ENCODE results near the gene CPM. TPM values are rescaled to one million over a fixed set of nuclear protein-coding genes. Genes with fewer than 3 reads are reported as not detected.

CPM gene
- total and polyA plus RNA-seq, 10 of the 15 experiments (the other 5 are each of a cell fraction or from before 2014, with no cell fraction given) = 0.06 to 1.7 (median 0.41) TPM

DNA sequence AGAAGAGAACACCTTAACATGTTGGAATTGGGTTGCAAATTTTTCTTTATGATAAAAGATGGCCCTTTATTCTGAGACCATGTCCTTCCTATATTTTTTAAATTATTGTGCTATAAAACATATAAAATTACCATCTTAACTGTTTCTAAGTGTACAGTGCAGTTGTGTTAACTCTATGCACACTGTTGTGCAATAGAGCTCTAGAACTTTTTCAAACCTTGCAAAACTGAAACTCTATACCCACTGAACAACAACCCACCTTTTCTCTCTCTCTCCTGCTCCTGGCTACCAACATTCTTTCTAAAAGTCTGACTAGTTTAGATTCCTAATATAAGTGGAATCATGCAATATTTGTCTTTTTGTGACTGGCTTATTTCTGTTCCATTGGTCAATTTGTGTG lies 7.8 kb upstream of the CPM start:
- Histone ChIP-seq H3K4me2 (ENCODE audit: control insufficient read depth, insufficient read depth) (no peak overlapping the region), H3K4me3 (no peak overlapping the region), H3K27me3 (replicated peaks in 1 of 2; ENCODE audit: control insufficient read depth in 2 of 2, insufficient read depth in 2 of 2, low read length in 1 of 2) (no peaks in the 10 kb centered on the region), H3K27ac (ENCODE audit: control insufficient read depth, insufficient read depth) (no peak overlapping the region), H2AFZ (ENCODE audit: control insufficient read depth, low read depth, low read length) (no peak overlapping the region), H3K9me3 (replicated peaks; ENCODE audit: control insufficient read depth, insufficient read depth, low read length) (no peaks in the 10 kb centered on the region), H3K36me3 (ENCODE audit: control insufficient read depth in 2 of 2, insufficient read depth in 2 of 2, low read length in 1 of 2) (no peaks in the 10 kb centered on the region), H3K79me2 (ENCODE audit: control insufficient read depth, insufficient read depth, low read length) (no peaks in the 10 kb centered on the region), H4K20me1 (ENCODE audit: control insufficient read depth, insufficient read depth) (no peaks in the 10 kb centered on the region), H3K4me1 (ENCODE audit: control insufficient read depth, insufficient read depth, low read length) (no peaks in the 10 kb centered on the region), H3K9ac (ENCODE audit: control insufficient read depth, insufficient read depth, low read length) (no peak overlapping the region)
- POLR2A ChIA-PET = no interaction called here
- FAIRE-seq = no peak
- SMC1A ChIA-PET (ENCODE audit: uncharacterized antibody, unreplicated experiment) = no interaction called here
- no peak for ATAC-seq
- RAD21 ChIA-PET (ENCODE audit: unreplicated experiment) = no interaction called here
- no peak for DNase-seq (ENCODE audit: low read depth, low spot score)
- CTCF ChIA-PET = no interaction called here
- intact Hi-C loops (cut with micrococcal nuclease; ENCODE audit: unreplicated experiment) = no loop called here
- in situ Hi-C loops (cut with MboI) = no loop called here
- no TSS peak for BruUV-seq (replicated peaks)
- TF ChIP-seq NRF1 (conservative IDR thresholded peaks at IDR 0.05; ENCODE audit: low read depth, low read length) (no peak), POU2F2 (IDR thresholded peaks at IDR 0.05; ENCODE audit: borderline replicate concordance, low read depth, low read length) (no peak), BHLHE40 (IDR thresholded peaks at IDR 0.05; ENCODE audit: borderline replicate concordance in 1 of 2, low read depth in 2 of 2, low read length in 1 of 2) (no peak), CEBPB (IDR thresholded peaks at IDR 0.05; ENCODE audit: borderline replicate concordance in 1 of 2, low read depth in 2 of 2, low read length in 2 of 2) (no peak), NBN (IDR thresholded peaks at IDR 0.05) (no peak), FOXM1 (IDR thresholded peaks at IDR 0.05; ENCODE audit: low read depth, low read length) (no peak), SRF (IDR thresholded peaks at IDR 0.05; ENCODE audit: low read depth in 2 of 2, low read length in 2 of 2) (no peak), PAX8 (IDR thresholded peaks at IDR 0.05) (no peak), EGR1 (IDR thresholded peaks at IDR 0.05; ENCODE audit: borderline replicate concordance in 1 of 2, low read depth in 2 of 2, low read length in 2 of 2) (no peak), EP300 (IDR thresholded peaks at IDR 0.05; ENCODE audit: borderline replicate concordance in 1 of 2, control insufficient read depth in 1 of 2, low read depth in 2 of 2, low read length in 2 of 2) (no peak), NFXL1 (IDR thresholded peaks at IDR 0.05; ENCODE audit: borderline replicate concordance) (no peak), RUNX3 (IDR thresholded peaks at IDR 0.05; ENCODE audit: low read length) (no peak)
- TF ChIP-seq, protein P1, sequence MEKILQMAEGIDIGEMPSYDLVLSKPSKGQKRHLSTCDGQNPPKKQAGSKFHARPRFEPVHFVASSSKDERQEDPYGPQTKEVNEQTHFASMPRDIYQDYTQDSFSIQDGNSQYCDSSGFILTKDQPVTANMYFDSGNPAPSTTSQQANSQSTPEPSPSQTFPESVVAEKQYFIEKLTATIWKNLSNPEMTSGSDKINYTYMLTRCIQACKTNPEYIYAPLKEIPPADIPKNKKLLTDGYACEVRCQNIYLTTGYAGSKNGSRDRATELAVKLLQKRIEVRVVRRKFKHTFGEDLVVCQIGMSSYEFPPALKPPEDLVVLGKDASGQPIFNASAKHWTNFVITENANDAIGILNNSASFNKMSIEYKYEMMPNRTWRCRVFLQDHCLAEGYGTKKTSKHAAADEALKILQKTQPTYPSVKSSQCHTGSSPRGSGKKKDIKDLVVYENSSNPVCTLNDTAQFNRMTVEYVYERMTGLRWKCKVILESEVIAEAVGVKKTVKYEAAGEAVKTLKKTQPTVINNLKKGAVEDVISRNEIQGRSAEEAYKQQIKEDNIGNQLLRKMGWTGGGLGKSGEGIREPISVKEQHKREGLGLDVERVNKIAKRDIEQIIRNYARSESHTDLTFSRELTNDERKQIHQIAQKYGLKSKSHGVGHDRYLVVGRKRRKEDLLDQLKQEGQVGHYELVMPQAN (conservative IDR thresholded peaks at IDR 0.05) = no peak
- TF ChIP-seq, protein P2, sequence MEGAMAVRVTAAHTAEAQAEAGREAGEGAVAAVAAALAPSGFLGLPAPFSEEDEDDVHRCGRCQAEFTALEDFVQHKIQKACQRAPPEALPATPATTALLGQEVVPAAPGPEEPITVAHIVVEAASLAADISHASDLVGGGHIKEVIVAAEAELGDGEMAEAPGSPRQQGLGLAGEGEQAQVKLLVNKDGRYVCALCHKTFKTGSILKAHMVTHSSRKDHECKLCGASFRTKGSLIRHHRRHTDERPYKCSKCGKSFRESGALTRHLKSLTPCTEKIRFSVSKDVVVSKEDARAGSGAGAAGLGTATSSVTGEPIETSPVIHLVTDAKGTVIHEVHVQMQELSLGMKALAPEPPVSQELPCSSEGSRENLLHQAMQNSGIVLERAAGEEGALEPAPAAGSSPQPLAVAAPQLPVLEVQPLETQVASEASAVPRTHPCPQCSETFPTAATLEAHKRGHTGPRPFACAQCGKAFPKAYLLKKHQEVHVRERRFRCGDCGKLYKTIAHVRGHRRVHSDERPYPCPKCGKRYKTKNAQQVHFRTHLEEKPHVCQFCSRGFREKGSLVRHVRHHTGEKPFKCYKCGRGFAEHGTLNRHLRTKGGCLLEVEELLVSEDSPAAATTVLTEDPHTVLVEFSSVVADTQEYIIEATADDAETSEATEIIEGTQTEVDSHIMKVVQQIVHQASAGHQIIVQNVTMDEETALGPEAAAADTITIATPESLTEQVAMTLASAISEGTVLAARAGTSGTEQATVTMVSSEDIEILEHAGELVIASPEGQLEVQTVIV (IDR thresholded peaks at IDR 0.05; ENCODE audit: borderline replicate concordance, partially characterized antibody) = no peak

Measured in GM12878 (cell line).